Activated CD4-positive, alpha-beta T cell treated with anti-CD3 and anti-CD28 coated beads for 4 hours (primary cell): Measurements from ENCODE around the gene C17orf113.
"Not testable (repeated sequence)": the region's sequence is repeated elsewhere in the genome, so short reads cannot be mapped to it uniquely, and the experiment has no call there.

Experiments
- DNase-seq, 2 donors: peaks; one replicate each; pipeline ENCODE4 v3.0.0-alpha.2; 2020

The C17orf113 gene

GRCh38 chr17:42016411-42016831 lies 34.0 kb downstream of the C17orf113 start:
- peak in 1 of 2 donors; percentile 8 for DNase-seq

GRCh38 chr17:42013740-42014139 lies 36.7 kb downstream of the C17orf113 start:
- DNase-seq, result not testable (repeated sequence)

- DNase-seq, result not testable (repeated sequence)
Measured at GRCh38 chr17:42012363-42012762, 38.0 kb downstream of the C17orf113 start.

- no peak for DNase-seq
Measured at GRCh38 chr17:42010898-42011516, 39.4 kb downstream of the C17orf113 start.

GRCh38 chr17:42010266-42010680 lies 40.1 kb downstream of the C17orf113 start:
- not testable (repeated sequence) for DNase-seq

GRCh38 chr17:42009170-42009569 lies 41.2 kb downstream of the C17orf113 start:
- no peak for DNase-seq

- DNase-seq, result no peak
Measured at GRCh38 chr17:42005166-42005565, 45.2 kb downstream of the C17orf113 start.

- no peak for DNase-seq
Measured at GRCh38 chr17:42002792-42003301, 47.6 kb downstream of the C17orf113 start.

- DNase-seq, result no peak
Measured at GRCh38 chr17:42002175-42002791, 48.1 kb downstream of the C17orf113 start.

GRCh38 chr17:42001729-42002128 lies 48.7 kb downstream of the C17orf113 start:
- DNase-seq, result no peak

- DNase-seq, result no peak
Measured at GRCh38 chr17:42000413-42001133, 49.8 kb downstream of the C17orf113 start.

GRCh38 chr17:41998497-41998896 lies 51.9 kb downstream of the C17orf113 start:
- DNase-seq, result no peak

GRCh38 chr17:41996855-41997164 lies 53.6 kb downstream of the C17orf113 start:
- DNase-seq, result no peak

- DNase-seq, result no peak
Measured at GRCh38 chr17:41992576-41992975, 57.8 kb downstream of the C17orf113 start.

- no peak for DNase-seq
Measured at GRCh38 chr17:41989702-41990419, 60.5 kb downstream of the C17orf113 start.

GRCh38 chr17:41988418-41988817 lies 62.0 kb downstream of the C17orf113 start:
- no peak for DNase-seq
